Panc1 (cell line): ENCODE data around the gene HMGN4. TPM values are rescaled to one million over a fixed set of nuclear protein-coding genes. Genes with fewer than 3 reads are reported as not detected.

ENCODE experiments used
- ATAC-seq: fragments of 200-7000 bp; cut with Tn5 transposase; 2 replicates; pipeline ENCODE4 v1.9.1; 2020; ENCODE audit warnings: mild to moderate bottlenecking, moderate library complexity
- BruUV-seq: library from RNA; stranded (reverse); fragments of 400-500 nt; replicated peaks from 2 replicates; lab custom pipeline; 2021; lab: Mats Ljungman, UMichigan
- CTCF ChIA-PET: fragments of 300-600 bp; sonication (Branson Sonifier 250); formaldehyde crosslinking; loops from one replicate; lab custom pipeline; 2022; ENCODE audit warnings: antibody characterized with exemption; lab: Charles Lee
- POLR2A ChIA-PET: fragments of 300-600 bp; sonication (Branson Sonifier 250); formaldehyde crosslinking; loops from one replicate; lab custom pipeline; 2022; ENCODE audit warnings: antibody characterized with exemption; lab: Charles Lee
- DNase-seq: peaks from one replicate; pipeline ENCODE4 v3.0.0-alpha.2; 2010; ENCODE audit warnings: low read depth, low spot score
- H3K27ac ChIP-seq: 2 replicates; pipeline ENCODE4 v1.5.1; 2011; ENCODE audit warnings: mild to moderate bottlenecking, low read length, inconsistent platforms
- H3K27me3 ChIP-seq: fragments of 200-500 bp; sonication (Bioruptor generic); 2 replicates; pipeline ENCODE4 v1.6.0; 2014; ENCODE audit warnings: low read length, inconsistent platforms; ENCODE audit not compliant: control insufficient read depth, insufficient read depth
- H3K36me3 ChIP-seq: fragments of 200-500 bp; sonication (Bioruptor generic); 2 replicates; pipeline ENCODE4 v1.5.1; 2014; ENCODE audit warnings: inconsistent platforms, mild to moderate bottlenecking, low read length, moderate library complexity; ENCODE audit not compliant: control insufficient read depth, insufficient read depth
- H3K4me1 ChIP-seq: 2 replicates; pipeline ENCODE4 v1.5.1; 2011; ENCODE audit warnings: inconsistent platforms, mild to moderate bottlenecking, low read length, moderate library complexity; ENCODE audit not compliant: control insufficient read depth, insufficient read depth
- H3K4me3 ChIP-seq, 2 experiments: 2 replicates each; pipeline ENCODE4 v1.5.1; 2011 to 2012; ENCODE audit warnings: low read depth in 2 of 2, low read length in 2 of 2, mild to moderate bottlenecking in 2 of 2, inconsistent platforms in 1 of 2, moderate library complexity in 1 of 2
- H3K9me3 ChIP-seq: fragments of 200-500 bp; sonication (Bioruptor generic); 2 replicates; pipeline ENCODE4 v1.5.1; 2014; ENCODE audit warnings: low read depth, mild to moderate bottlenecking, inconsistent platforms, low read length, moderate library complexity; ENCODE audit not compliant: control insufficient read depth, insufficient read depth
- POLR2AphosphoS5 ChIP-seq: IDR thresholded peaks from 2 replicates; pipeline ENCODE4 v1.6.1; 2012; ENCODE audit warnings: mild to moderate bottlenecking, low read depth, low read length, moderate library complexity
- REST ChIP-seq, 2 experiments: IDR thresholded peaks; 2 replicates each; pipeline ENCODE4 v1.6.1; 2011 to 2012; ENCODE audit warnings: low read depth in 2 of 2, control low read depth in 1 of 2, low read length in 1 of 2, mild to moderate bottlenecking in 1 of 2, moderate library complexity in 1 of 2; ENCODE audit not compliant: insufficient read depth in 1 of 2
- SIN3A ChIP-seq: IDR thresholded peaks from 2 replicates; pipeline ENCODE4 v1.6.1; 2012; ENCODE audit warnings: low read depth, mild to moderate bottlenecking, low read length, moderate library complexity, borderline replicate concordance; ENCODE audit not compliant: insufficient read depth
- TCF7L2 ChIP-seq: IDR thresholded peaks from 2 replicates; pipeline ENCODE4 v1.6.1; 2011; ENCODE audit warnings: mild to moderate bottlenecking, low read depth, low read length, inconsistent platforms
- in situ Hi-C: cut with HindIII; loops from 2 replicates; pipeline ENCODE4 v1.10.0; 2016; ENCODE audit warnings: low sequenced_read_pairs, low pct_unique_long_range_greater_than_20kb
- intact Hi-C: fragments of 100-400 bp; cut with micrococcal nuclease; formaldehyde crosslinking; loops from one replicate; pipeline ENCODE4 v1.10.0; 2022; ENCODE audit not compliant: unreplicated experiment
- total RNA-seq: library from RNA; stranded (reverse); gene quantifications from one replicate; pipeline ENCODE4 v1.2.1, GENCODE V29; 2021; ENCODE audit not compliant: unreplicated experiment
- TF ChIP-seq, protein P1 (sequence below): fragments of 450-650 bp; IDR thresholded peaks from 2 replicates; pipeline ENCODE4 v1.5.1; 2017; ENCODE audit warnings: mild to moderate bottlenecking

HMGN4 gene
- total RNA-seq, 1 experiment from 2014 or later = 60.5 TPM

DNA sequence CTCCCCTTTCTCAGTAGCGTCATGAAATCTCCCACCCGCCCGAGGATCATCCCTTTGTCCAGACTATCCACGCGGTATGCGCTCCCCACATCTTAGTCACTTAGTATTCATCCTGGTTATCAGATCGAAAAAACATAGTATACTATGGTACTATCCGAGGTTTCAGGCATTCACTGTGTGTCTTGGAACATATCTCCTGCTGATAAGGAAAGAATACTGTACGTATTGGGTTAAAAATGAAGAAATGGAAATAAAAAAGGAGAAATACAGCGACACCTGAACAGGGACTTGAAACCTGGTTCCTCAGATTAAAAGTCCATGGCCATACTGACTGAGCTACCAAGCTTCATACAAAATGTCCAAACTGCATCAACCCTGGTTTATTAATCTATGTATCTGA is 14.0 kb downstream of the HMGN4 start:
- POLR2A ChIA-PET = no interaction called here
- TF ChIP-seq REST (IDR thresholded peaks at IDR 0.05; ENCODE audit: insufficient read depth in 1 of 2, low read depth in 2 of 2, low read length in 1 of 2) (no peak), SIN3A (no peak), TCF7L2 (no peak), POLR2AphosphoS5 (no peak)
- TF ChIP-seq, protein P1, sequence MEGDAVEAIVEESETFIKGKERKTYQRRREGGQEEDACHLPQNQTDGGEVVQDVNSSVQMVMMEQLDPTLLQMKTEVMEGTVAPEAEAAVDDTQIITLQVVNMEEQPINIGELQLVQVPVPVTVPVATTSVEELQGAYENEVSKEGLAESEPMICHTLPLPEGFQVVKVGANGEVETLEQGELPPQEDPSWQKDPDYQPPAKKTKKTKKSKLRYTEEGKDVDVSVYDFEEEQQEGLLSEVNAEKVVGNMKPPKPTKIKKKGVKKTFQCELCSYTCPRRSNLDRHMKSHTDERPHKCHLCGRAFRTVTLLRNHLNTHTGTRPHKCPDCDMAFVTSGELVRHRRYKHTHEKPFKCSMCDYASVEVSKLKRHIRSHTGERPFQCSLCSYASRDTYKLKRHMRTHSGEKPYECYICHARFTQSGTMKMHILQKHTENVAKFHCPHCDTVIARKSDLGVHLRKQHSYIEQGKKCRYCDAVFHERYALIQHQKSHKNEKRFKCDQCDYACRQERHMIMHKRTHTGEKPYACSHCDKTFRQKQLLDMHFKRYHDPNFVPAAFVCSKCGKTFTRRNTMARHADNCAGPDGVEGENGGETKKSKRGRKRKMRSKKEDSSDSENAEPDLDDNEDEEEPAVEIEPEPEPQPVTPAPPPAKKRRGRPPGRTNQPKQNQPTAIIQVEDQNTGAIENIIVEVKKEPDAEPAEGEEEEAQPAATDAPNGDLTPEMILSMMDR = no peak
- H3K9me3 ChIP-seq = no peaks in the 10 kb centered on the region
- ATAC-seq (no peak), DNase-seq (no peak)
- BruUV-seq = no TSS peak
- CTCF ChIA-PET = no interaction called here
- H3K4me3 ChIP-seq = peak overlapping the region; percentile 77 to 96
- no peaks in the 10 kb centered on the region for H3K27me3 ChIP-seq
- intact Hi-C loops (loop anchor here (5.0 kb wide), 1 partner anchor 210 kb away; no protein-coding TSS in a partner anchor), in situ Hi-C loops (no loop called here)
- no peaks in the 10 kb centered on the region for H3K36me3 ChIP-seq
- peak overlapping the region; percentile 48 for H3K27ac ChIP-seq
- H3K4me1 ChIP-seq = peaks cover 21% of the 10 kb centered on the region

DNA sequence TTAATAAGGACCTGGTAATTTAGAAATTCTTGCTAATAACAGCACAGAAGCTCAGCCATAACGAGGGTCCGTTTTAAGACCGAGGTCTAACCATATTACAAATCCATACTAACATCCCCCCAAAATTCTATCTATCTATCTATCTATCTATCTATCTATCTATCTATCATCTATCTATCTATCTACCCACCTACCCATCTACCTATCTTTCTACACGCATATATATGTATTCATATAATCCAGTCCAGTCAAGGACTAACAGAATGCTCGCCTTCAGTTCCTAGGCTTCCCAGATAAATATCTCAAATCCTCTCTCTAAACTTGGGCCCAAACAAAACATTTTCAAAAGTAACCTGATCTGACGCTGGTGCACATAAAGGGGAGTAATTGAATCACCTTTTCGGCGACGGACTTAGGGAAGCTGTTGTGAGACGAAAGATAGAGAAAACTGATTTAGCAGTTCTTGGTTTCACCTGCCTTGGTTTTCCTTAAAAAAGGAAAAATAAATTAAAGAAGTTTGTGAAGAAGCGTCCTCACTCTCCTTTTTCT is 14.5 kb downstream of the HMGN4 start:
- TF ChIP-seq REST (IDR thresholded peaks at IDR 0.05; ENCODE audit: insufficient read depth in 1 of 2, low read depth in 2 of 2, low read length in 1 of 2) = no peak
- TF ChIP-seq, protein P1 = no peak
- TF ChIP-seq POLR2AphosphoS5 = no peak
- no peak for TF ChIP-seq TCF7L2
- no peak for TF ChIP-seq SIN3A
- BruUV-seq = no TSS peak
- intact Hi-C loops = loop anchor here (5.0 kb wide), 1 partner anchor 210 kb away; no protein-coding TSS in a partner anchor
- H3K4me1 ChIP-seq = peaks cover 23% of the 10 kb centered on the region
- H3K4me3 ChIP-seq = peak overlapping the region; percentile 77 to 96
- POLR2A ChIA-PET = no interaction called here
- no peaks in the 10 kb centered on the region for H3K27me3 ChIP-seq
- in situ Hi-C loops = no loop called here
- H3K36me3 ChIP-seq = no peaks in the 10 kb centered on the region
- no peaks in the 10 kb centered on the region for H3K9me3 ChIP-seq
- DNase-seq (no peak), ATAC-seq (no peak)
- H3K27ac ChIP-seq = 0 out of 2 replicates have a peak overlapping the region, but pooled peaks have one; percentile 20
- CTCF ChIA-PET = no interaction called here
